Smooth muscle cell (in vitro differentiated cells): Measurements from ENCODE around the gene UBC. TPM values are rescaled to one million over a fixed set of nuclear protein-coding genes. Genes with fewer than 3 reads are reported as not detected.
A peak's percentile ranks its signal among the peaks of the same experiment; 100 is the strongest.

ENCODE experiments used
- DNase-seq: peaks from one replicate; lab custom pipeline; 2025; ENCODE audit not compliant: unreplicated experiment; lab: John Stamatoyannopoulos, UW
- H2AFZ ChIP-seq: fragments of 200-600 bp; sonication (generic); 2 replicates; pipeline ENCODE4 v1.6.0; 2016; ENCODE audit warnings: antibody characterized with exemption, low read depth, mild to moderate bottlenecking
- H3F3A ChIP-seq: fragments of 200-600 bp; sonication (generic); 2 replicates; pipeline ENCODE4 v1.6.0; 2017; ENCODE audit warnings: antibody characterized with exemption, low read depth
- H3K27ac ChIP-seq: fragments of 200-600 bp; sonication (generic); 2 replicates; pipeline ENCODE4 v1.5.1; 2016; ENCODE audit warnings: low read depth, mild to moderate bottlenecking
- H3K27me3 ChIP-seq: fragments of 200-600 bp; sonication (generic); 2 replicates; pipeline ENCODE4 v1.6.1; 2016; ENCODE audit warnings: low read depth, mild to moderate bottlenecking
- H3K36me3 ChIP-seq: fragments of 200-600 bp; sonication (generic); 2 replicates; pipeline ENCODE4 v1.5.1; 2016; ENCODE audit warnings: low read depth
- H3K4me1 ChIP-seq: fragments of 200-600 bp; sonication (generic); 2 replicates; pipeline ENCODE4 v1.5.1; 2016; ENCODE audit warnings: low read depth
- H3K4me2 ChIP-seq: fragments of 200-600 bp; sonication (generic); 2 replicates; pipeline ENCODE4 v1.6.0; 2016; ENCODE audit warnings: mild to moderate bottlenecking
- H3K4me3 ChIP-seq: fragments of 200-600 bp; sonication (generic); 2 replicates; pipeline ENCODE4 v1.5.1; 2016; ENCODE audit warnings: mild to moderate bottlenecking
- H3K79me2 ChIP-seq: fragments of 200-600 bp; sonication (generic); 2 replicates; pipeline ENCODE4 v1.6.0; 2016; ENCODE audit warnings: low read depth, mild to moderate bottlenecking
- H3K9ac ChIP-seq: fragments of 200-600 bp; sonication (generic); 2 replicates; pipeline ENCODE4 v1.6.0; 2016; ENCODE audit warnings: low read depth
- H3K9me3 ChIP-seq: fragments of 200-600 bp; sonication (generic); replicated peaks from 2 replicates; pipeline ENCODE4 v1.5.1; 2016; ENCODE audit warnings: low read depth
- H4K20me1 ChIP-seq: fragments of 200-600 bp; sonication (generic); 2 replicates; pipeline ENCODE4 v1.6.0; 2016; ENCODE audit warnings: low read depth
- WGBS: methylation state at CpG from one replicate; pipeline ENCODE4 v1.1.7; 2016; ENCODE audit warnings: low lambda C conversion rate; 5-methylcytosine and 5-hydroxymethylcytosine counted together
- microRNA-seq: library from miRNA; unstranded; fragments of <30 nt; microRNA quantifications from one replicate; pipeline ENCODE4, GENCODE V29; 2016; ENCODE audit warnings: borderline number of aligned reads
- polyA plus RNA-seq: library from polyadenylated mRNA; unstranded; fragments of >200 nt; fragmentation: Nextera tagmentation; extraction: Ambion mirVana; gene quantifications from 2 replicates; pipeline ENCODE4 v1.2.1, GENCODE V29; 2016
- small RNA-seq: library from RNA; depleted of rRNA; stranded (forward); fragments of <200 nt; gene quantifications from one replicate; pipeline ENCODE3, GENCODE V24; 2014
- total RNA-seq: library from RNA; depleted of rRNA; stranded (reverse); fragments of >200 nt; gene quantifications from 2 replicates; pipeline ENCODE4 v1.2.3, GENCODE V29; 2014
- TF ChIP-seq, protein P1 (sequence below): fragments of 200-600 bp; sonication (generic); IDR thresholded peaks from 2 replicates; pipeline ENCODE4 v1.5.1; 2017; ENCODE audit warnings: borderline replicate concordance, mild to moderate bottlenecking, antibody characterized with exemption; ENCODE audit not compliant: insufficient read depth, poor library complexity, severe bottlenecking

The UBC gene
- total and polyA plus RNA-seq, 2 experiments from 2014 or later, result 1,322 to 1,327 TPM

DNA sequence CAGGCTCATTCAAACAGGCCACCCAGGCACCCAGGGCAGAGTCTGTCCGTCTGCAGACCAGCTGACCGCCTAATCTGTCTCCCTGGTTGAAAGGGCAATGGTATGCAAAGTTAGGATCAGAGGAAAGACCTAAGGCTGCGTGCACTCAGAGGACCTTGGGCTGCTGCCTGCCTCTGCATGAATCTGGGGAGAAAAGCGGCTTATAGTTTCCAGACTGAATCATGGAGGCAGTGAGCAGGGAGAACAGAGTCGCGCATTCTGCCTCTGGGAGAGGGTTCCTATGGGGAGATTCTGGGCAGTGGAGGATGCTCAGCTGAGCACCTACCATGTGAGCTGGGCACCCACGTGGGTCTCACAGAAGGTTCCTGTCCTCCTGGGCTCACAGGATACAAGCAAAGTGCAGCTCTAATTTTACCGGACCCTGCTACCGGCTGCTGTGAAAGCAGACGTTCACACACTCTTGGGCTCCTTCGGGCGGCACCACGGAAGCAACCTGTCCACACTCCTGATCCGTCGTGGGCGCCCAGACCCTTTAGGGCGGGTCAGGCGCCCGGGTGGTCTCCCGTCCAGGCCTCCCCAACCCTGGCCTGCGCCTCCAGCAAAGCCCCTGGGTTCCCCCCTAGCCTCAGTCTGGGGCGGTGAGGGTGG lies 51.6 kb downstream of the UBC start:
- Histone ChIP-seq H3K27ac (no peak overlapping the region), H3K4me1 (peaks cover 11% of the 10 kb centered on the region), H3K9me3 (no peaks in the 10 kb centered on the region), H3K4me3 (peak overlapping the region; percentile 79), H3K9ac (peak overlapping the region; percentile 42), H3K27me3 (no peaks in the 10 kb centered on the region), H3K36me3 (no peaks in the 10 kb centered on the region), H4K20me1 (no peaks in the 10 kb centered on the region), H3K79me2 (no peaks in the 10 kb centered on the region), H3F3A (no peaks in the 10 kb centered on the region), H2AFZ (peak overlapping the region; percentile 92), H3K4me2 (peak overlapping the region; percentile 99)
- 11% methylated on average over 22 of the region's 22 CpGs for WGBS
- TF ChIP-seq, protein P1, sequence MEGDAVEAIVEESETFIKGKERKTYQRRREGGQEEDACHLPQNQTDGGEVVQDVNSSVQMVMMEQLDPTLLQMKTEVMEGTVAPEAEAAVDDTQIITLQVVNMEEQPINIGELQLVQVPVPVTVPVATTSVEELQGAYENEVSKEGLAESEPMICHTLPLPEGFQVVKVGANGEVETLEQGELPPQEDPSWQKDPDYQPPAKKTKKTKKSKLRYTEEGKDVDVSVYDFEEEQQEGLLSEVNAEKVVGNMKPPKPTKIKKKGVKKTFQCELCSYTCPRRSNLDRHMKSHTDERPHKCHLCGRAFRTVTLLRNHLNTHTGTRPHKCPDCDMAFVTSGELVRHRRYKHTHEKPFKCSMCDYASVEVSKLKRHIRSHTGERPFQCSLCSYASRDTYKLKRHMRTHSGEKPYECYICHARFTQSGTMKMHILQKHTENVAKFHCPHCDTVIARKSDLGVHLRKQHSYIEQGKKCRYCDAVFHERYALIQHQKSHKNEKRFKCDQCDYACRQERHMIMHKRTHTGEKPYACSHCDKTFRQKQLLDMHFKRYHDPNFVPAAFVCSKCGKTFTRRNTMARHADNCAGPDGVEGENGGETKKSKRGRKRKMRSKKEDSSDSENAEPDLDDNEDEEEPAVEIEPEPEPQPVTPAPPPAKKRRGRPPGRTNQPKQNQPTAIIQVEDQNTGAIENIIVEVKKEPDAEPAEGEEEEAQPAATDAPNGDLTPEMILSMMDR, result no peak
- no peak for DNase-seq

DNA sequence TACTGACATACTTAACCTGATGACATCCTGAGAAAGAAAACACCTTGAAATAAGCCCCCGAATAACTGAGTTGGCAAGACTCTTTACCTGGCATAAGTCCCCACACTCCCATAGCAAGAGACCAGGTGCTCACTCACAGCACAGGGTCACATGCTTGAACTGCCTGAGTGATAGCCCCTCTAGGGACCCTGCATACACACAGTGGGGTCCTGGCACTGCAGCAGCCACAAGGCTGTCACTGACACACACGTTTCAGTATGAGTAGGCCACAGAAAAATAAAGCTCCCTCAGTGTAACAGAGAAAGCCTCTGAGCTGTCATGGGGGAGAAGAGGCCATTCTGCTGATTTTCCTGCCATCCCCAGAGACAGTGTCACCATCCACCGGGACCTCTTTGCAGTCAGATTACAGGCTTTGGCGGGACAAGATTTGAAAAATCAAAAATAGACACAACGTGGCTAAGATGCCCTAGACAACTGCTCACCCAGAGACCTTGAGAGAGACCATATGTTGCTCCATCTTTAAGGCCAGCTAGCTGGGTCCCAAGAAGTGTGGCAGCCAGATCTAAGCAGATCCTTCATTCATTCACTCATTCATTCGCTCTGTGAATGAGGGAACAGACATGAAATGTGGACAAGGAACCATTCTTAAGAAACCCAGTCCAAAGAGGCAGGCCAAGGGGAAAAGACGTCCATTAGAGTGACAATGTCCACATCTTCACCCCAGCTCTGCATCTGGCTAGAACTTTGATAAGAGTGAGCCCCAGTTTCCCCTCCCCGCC lies 52.4 kb downstream of the UBC start:
- H3K27ac ChIP-seq, result no peak overlapping the region
- H3K4me3 ChIP-seq, result no peak overlapping the region
- H2AFZ ChIP-seq, result no peak overlapping the region
- no peak overlapping the region for H3K4me2 ChIP-seq
- TF ChIP-seq, protein P1, result no peak
- DNase-seq, result no peak
- 89% methylated on average over 8 of the region's 8 CpGs for WGBS
- no peaks in the 10 kb centered on the region for H3K79me2 ChIP-seq
- H3F3A ChIP-seq, result no peaks in the 10 kb centered on the region
- H3K9me3 ChIP-seq, result no peaks in the 10 kb centered on the region
- H3K36me3 ChIP-seq, result no peaks in the 10 kb centered on the region
- no peaks in the 10 kb centered on the region for H3K27me3 ChIP-seq
- no peak overlapping the region for H3K9ac ChIP-seq
- H4K20me1 ChIP-seq, result no peaks in the 10 kb centered on the region
- H3K4me1 ChIP-seq, result peaks cover 11% of the 10 kb centered on the region

Small RNA genes lying within 50 kb of the gene (microRNA-seq; reads per million reads assigned to microRNA genes)
- not detected for gene MIR5188

Small RNA genes lying within 50 kb of the gene (small RNA-seq; reads per million reads assigned to genes)
- not detected for gene MIR5188
- not detected for gene RNU6-927P

Other genes starting within 250 kb of the UBC start
- gene SCARB1, start 50.8 kb downstream of the UBC start, total RNA-seq, result 4.5 and 6.8 TPM in 2 replicates
- gene SCARB1, start 50.8 kb downstream of the UBC start, polyA plus RNA-seq, result 10.1 and 16.9 TPM in 2 replicates
- gene DHX37, start 74.5 kb upstream of the UBC start, total RNA-seq, result 4.2 and 4.5 TPM in 2 replicates
- gene DHX37, start 74.5 kb upstream of the UBC start, polyA plus RNA-seq, result 7.6 and 9.7 TPM in 2 replicates
- 1.3 and 1.8 TPM in 2 replicates for gene BRI3BP, start 79.0 kb upstream of the UBC start, total RNA-seq
- 1.2 and 2.3 TPM in 2 replicates for gene BRI3BP, start 79.0 kb upstream of the UBC start, polyA plus RNA-seq
- gene AACS, start 150.8 kb upstream of the UBC start, total RNA-seq, result 6.5 and 8.0 TPM in 2 replicates
- 15.6 and 20.0 TPM in 2 replicates for gene AACS, start 150.8 kb upstream of the UBC start, polyA plus RNA-seq